ENCODE measurements around the gene RPL29.

The RPL29 gene

GRCh38 chr3:52006820-52007133 is 11.1 kb upstream of the RPL29 start:
- in situ Hi-C loops (cut with MboI; ENCODE audit: low pct_unique_long_range_greater_than_20kb, low sequenced_read_pairs, unreplicated experiment) = no loop called here
- TF ChIP-seq CTCF (IDR thresholded peaks at IDR 0.05; ENCODE audit: extremely low read depth, insufficient read depth, missing control alignments) = no peak
- no peak for DNase-seq (ENCODE audit: low spot score)

- DNase-seq (ENCODE audit: low spot score) = no peak
- in situ Hi-C loops (cut with MboI; ENCODE audit: low pct_unique_long_range_greater_than_20kb, low sequenced_read_pairs, unreplicated experiment) = no loop called here
- TF ChIP-seq CTCF (IDR thresholded peaks at IDR 0.05; ENCODE audit: extremely low read depth, insufficient read depth, missing control alignments) = no peak
Observed at GRCh38 chr3:52006017-52006819, 10.5 kb upstream of the RPL29 start.

- TF ChIP-seq CTCF (IDR thresholded peaks at IDR 0.05; ENCODE audit: extremely low read depth, insufficient read depth, missing control alignments) = no peak
- in situ Hi-C loops (cut with MboI; ENCODE audit: low pct_unique_long_range_greater_than_20kb, low sequenced_read_pairs, unreplicated experiment) = no loop called here
- no peak for DNase-seq (ENCODE audit: low spot score)
Observed at GRCh38 chr3:52005571-52005986, 9.9 kb upstream of the RPL29 start.

GRCh38 chr3:52004906-52005395 is 9.3 kb upstream of the RPL29 start:
- TF ChIP-seq CTCF (IDR thresholded peaks at IDR 0.05; ENCODE audit: extremely low read depth, insufficient read depth, missing control alignments) = no peak
- in situ Hi-C loops (cut with MboI; ENCODE audit: low pct_unique_long_range_greater_than_20kb, low sequenced_read_pairs, unreplicated experiment) = loop anchor here (5.0 kb wide), 1 partner anchor 137 kb away; no protein-coding TSS in a partner anchor
- no peak for DNase-seq (ENCODE audit: low spot score)

- in situ Hi-C loops (cut with MboI; ENCODE audit: low pct_unique_long_range_greater_than_20kb, low sequenced_read_pairs, unreplicated experiment) = loop anchor here (5.0 kb wide), 1 partner anchor 138 kb away; no protein-coding TSS in a partner anchor
- DNase-seq (ENCODE audit: low spot score) = peak; percentile 59
Observed at GRCh38 chr3:52004163-52004787, 8.6 kb upstream of the RPL29 start.

GRCh38 chr3:52002748-52003147 is 7.1 kb upstream of the RPL29 start:
- in situ Hi-C loops (cut with MboI; ENCODE audit: low pct_unique_long_range_greater_than_20kb, low sequenced_read_pairs, unreplicated experiment) = loop anchor here (5.0 kb wide), 1 partner anchor 140 kb away; no protein-coding TSS in a partner anchor
- no peak for TF ChIP-seq CTCF (IDR thresholded peaks at IDR 0.05; ENCODE audit: extremely low read depth, insufficient read depth, missing control alignments)
- no peak for DNase-seq (ENCODE audit: low spot score)

More at GRCh38 chr3:52004163-52004787, 8.6 kb upstream of the RPL29 start:
- TF ChIP-seq CTCF (IDR thresholded peaks at IDR 0.05; ENCODE audit: extremely low read depth, insufficient read depth, missing control alignments) = peak; percentile 50

Data from GM13977 (cell line).